Naive B cell (primary cell): ENCODE results near the gene SRCAP. TPM values are rescaled to one million over a fixed set of nuclear protein-coding genes. Genes with fewer than 3 reads are reported as not detected.

Source experiments
- ATAC-seq, 2 donors: fragments of 150-1000 bp; cut with Tn5 transposase; 2 replicates each; pipeline ENCODE4 v1.10.0; 2021; ENCODE audit warnings: low read depth in 2 of 2, mild to moderate bottlenecking in 2 of 2, moderate library complexity in 2 of 2
- DNase-seq: peaks from one replicate; pipeline ENCODE4 v3.0.0; 2022
- H3K27ac Mint-ChIP-seq, 6 donors: one replicate each; pipeline ENCODE4 v1.8.0; 2020 to 2022; ENCODE audit warnings: mild to moderate bottlenecking in 6 of 6, mixed read lengths in 6 of 6, moderate library complexity in 5 of 6, inconsistent platforms in 2 of 6
- H3K27me3 Mint-ChIP-seq, 3 donors: one replicate each; pipeline ENCODE4 v1.8.0; 2021 to 2022; ENCODE audit warnings: mixed read lengths in 3 of 3, mild to moderate bottlenecking in 1 of 3
- H3K36me3 Mint-ChIP-seq, 2 donors: one replicate each; pipeline ENCODE4 v1.8.0; 2020 to 2022; ENCODE audit warnings: mixed read lengths in 2 of 2, inconsistent platforms in 1 of 2, mild to moderate bottlenecking in 1 of 2
- H3K4me1 Mint-ChIP-seq, 3 donors: one replicate each; pipeline ENCODE4 v1.8.0; 2020 to 2022; ENCODE audit warnings: mixed read lengths in 3 of 3, inconsistent platforms in 1 of 3, mild to moderate bottlenecking in 1 of 3, moderate library complexity in 1 of 3
- H3K4me3 Mint-ChIP-seq, 8 donors: one replicate each; pipeline ENCODE4 v1.8.0; 2020 to 2022; ENCODE audit warnings: mild to moderate bottlenecking in 8 of 8, mixed read lengths in 8 of 8, moderate library complexity in 8 of 8, inconsistent platforms in 2 of 8
- H3K9me3 Mint-ChIP-seq, 7 donors: one replicate each; pipeline ENCODE4 v1.8.0; 2020 to 2022; ENCODE audit warnings: mixed read lengths in 7 of 7, mild to moderate bottlenecking in 5 of 7, inconsistent platforms in 2 of 7, moderate library complexity in 1 of 7
- polyA plus RNA-seq, 6 donors: library from polyadenylated mRNA; unstranded; fragments of 300-500 nt; fragmentation: Illumina TruSeq; gene quantifications; one replicate each; pipeline ENCODE4 v1.2.3, GENCODE V29; 2021; ENCODE audit warnings: low read depth in 6 of 6

SRCAP gene
- polyA plus RNA-seq: 10 to 100 TPM in 5 of 6 donors, not detected in 1; 11.9 to 41.5 (median 14.8) TPM

DNA sequence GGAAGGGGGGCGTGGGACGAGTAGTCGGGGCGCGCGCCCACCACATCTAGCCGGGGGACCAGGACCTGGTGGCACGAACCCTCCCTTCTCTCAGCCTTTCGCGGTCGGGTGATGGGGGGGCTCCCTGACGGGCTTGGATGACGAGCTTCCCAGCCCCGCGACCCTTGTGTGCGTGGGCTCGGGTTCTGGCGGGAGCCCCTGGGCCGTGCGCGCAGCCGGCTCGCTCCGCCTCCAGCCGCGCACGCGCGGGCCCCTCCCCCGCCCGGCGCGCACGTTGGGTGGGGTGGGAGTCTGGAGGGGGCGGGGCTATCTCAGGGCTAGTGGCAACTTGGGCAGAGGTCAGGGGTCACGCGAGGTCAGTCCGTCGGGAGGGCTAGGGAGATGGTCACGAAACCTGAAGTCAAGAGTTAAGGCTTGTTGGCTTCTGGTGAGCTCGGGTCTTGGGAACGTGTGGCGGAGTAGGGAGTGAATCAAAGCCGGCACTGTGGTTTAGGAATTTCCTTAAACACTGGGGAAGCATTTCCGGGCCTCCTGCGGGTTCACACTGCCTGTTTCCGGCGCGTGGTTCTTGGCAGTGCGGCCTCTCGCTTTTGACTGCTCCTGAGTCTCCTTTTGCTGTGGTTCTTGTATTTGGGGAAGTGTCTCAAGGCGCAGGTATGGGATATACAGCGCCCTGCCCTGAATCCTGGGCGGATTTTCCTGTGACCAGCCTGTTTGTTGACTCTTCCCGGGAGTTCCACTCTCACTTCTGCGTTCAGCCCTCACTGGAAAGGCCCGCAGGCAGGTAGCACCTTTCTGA lies at the start of gene SRCAP:
SRCAP (plus strand) TSS at position 356 of the 799 bp plus-strand sequence. CDS start 1,654 bp downstream, outside the sequence.
- Mint-ChIP-seq H3K36me3 (no peaks in the 10 kb centered on the region), H3K27me3 (no peaks in the 10 kb centered on the region), H3K4me3 (peak within 1 kb of the TSS; percentile 92 to 99 (median 98)), H3K9me3 (no peaks in the 10 kb centered on the region), H3K4me1 (peaks cover 24 to 29% (median 25%) of the 10 kb centered on the region in 3 donors), H3K27ac (peak within 1 kb of the TSS; percentile 99 to 100 (median 100))
- peak; percentile 68 for DNase-seq
- peak; percentile 11 to 15 for ATAC-seq

DNA sequence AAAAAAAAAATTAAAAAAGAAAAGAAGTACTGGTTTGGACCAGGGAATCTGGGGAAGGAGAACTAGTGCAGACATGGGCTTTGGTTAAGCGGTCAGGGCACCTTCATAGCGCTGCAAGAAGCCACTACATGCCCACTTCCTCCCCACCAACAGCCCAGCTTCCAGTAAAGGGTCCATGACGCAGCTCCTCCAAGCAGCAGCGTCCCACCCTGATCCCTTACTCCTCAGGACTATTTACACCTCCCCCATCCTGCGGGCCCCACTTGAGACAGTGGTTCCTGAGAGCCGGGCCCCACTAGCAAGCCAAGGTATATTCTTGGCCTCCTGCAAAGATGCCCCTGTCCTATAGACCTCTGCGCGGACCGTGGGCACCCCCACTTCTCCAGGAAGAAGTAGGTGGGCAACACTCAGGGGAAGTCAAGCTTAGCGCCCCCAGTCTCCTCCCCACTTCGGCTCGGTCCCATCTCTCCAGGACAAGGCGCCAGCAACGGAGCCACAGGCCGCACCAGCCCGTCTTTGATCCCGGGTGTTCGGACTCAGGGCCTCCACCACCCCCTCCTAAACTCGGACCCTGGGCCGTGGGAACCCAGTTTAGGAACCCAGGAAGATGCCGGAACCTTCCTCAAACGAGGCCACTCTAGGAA lies 49.1 kb upstream of the SRCAP start:
- Mint-ChIP-seq H3K4me3 (peak overlapping the region; percentile 92 to 100 (median 97)), H3K27me3 (no peaks in the 10 kb centered on the region), H3K9me3 (no peaks in the 10 kb centered on the region), H3K27ac (peak overlapping the region; percentile 95 to 99 (median 99)), H3K4me1 (peaks cover 20 to 31% (median 27%) of the 10 kb centered on the region in 3 donors), H3K36me3 (peaks cover 0 to 10% of the 10 kb centered on the region in 2 donors)
- DNase-seq (no peak), ATAC-seq (peak; percentile 1 to 3)

DNA sequence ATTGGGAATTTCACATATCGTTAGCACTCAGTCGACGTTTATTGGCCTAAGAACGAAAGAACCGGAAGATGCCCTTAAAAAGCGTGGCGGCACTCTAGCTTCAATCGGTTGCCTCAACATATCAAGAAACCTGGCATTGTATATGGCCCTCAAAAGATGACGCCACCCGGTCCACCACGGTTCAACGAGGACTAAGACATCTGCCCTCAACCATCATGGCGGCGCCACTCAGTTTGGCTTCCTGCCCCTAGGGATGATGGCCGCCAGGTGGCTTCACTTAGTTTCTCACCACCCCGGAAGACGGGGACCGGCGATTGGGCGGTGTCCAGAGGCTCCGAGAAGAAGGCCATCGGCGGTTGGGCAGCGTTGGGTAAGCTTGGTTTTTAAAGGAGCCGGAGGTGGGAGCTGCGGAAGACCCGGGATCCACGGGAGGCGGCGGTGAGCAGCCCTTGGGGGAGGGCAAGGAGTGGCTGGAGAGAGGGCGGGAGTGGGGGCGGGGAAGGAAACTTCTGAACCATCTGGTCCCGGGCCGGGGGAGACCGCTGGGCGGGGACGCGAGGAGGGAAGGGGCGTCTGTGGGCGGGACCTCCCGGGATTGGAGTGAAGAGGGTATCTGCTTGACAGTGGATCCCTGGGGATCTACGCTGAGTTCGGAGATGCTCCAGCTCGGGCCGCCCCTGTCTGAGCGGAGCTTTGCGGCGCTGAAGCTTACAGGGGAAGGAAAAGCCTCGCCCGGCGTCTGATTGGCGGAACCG lies 48.4 kb upstream of the SRCAP start, which contains the start of gene PRR14:
PRR14 (plus strand) TSS at position 592 of the 755 bp plus-strand sequence. CDS start 686 bp downstream, outside the sequence.
- DNase-seq: peak; percentile 97
- peaks cover 22 to 32% (median 31%) of the 10 kb centered on the region in 3 donors for H3K4me1 Mint-ChIP-seq
- no peaks in the 10 kb centered on the region for H3K27me3 Mint-ChIP-seq
- ATAC-seq: peak; percentile 82 to 83
- peak within 1 kb of the TSS; percentile 92 to 100 (median 97) for H3K4me3 Mint-ChIP-seq
- peak within 1 kb of the TSS; percentile 95 to 99 (median 99) for H3K27ac Mint-ChIP-seq
- H3K9me3 Mint-ChIP-seq: no peaks in the 10 kb centered on the region
- peaks cover 0 to 15% of the 10 kb centered on the region in 2 donors for H3K36me3 Mint-ChIP-seq

DNA sequence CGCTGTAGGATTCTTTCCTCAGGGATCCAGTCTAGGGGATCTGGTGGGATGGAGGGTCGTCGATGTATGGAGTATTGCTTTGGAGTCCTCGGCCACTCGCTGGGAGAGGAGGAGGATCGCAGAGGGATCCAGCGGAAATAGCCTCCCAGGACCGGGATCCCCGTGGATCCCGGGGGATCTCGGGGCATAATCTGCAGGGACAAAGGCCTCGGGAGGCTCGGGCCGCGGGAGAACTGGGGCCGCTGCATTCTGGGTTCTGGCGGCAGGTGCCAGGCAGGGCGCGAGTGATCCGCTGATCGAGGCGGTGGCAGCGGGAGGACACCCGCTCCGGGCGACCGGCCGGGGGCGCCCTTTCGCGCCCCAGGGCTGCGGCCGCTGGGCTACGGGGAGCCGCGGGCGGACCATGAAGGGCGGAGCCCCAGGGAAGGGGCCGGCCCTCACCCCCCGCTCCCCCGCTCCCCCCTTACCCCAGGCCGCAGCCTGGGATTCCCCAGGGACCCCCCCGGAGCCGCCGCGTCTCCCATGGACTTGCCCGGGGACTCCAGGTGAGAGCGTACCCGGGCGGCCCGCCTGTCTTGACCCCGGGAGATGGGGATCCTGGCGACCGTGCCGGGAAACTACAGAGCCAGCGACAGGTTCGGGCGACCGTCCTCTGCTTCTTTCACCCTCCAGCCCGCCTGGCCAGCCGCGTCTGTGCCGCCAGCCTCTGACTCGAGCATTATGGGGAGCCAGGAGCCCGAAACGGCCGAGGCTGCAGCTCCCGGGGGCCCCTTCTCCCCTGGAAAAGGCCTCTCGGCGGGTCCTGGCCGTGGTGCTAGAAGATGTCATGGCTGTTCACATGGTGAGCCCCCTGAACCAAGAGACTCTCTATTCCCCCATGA lies 47.6 kb upstream of the SRCAP start:
- peak overlapping the region; percentile 95 to 99 (median 99) for H3K27ac Mint-ChIP-seq
- no peaks in the 10 kb centered on the region for H3K9me3 Mint-ChIP-seq
- H3K4me1 Mint-ChIP-seq: peaks cover 25 to 39% (median 31%) of the 10 kb centered on the region in 3 donors
- ATAC-seq (peak; percentile 62 to 67), DNase-seq (peak; percentile 69)
- peaks cover 0 to 15% of the 10 kb centered on the region in 2 donors for H3K36me3 Mint-ChIP-seq
- H3K4me3 Mint-ChIP-seq: peak overlapping the region; percentile 92 to 100 (median 97)
- H3K27me3 Mint-ChIP-seq: no peaks in the 10 kb centered on the region

DNA sequence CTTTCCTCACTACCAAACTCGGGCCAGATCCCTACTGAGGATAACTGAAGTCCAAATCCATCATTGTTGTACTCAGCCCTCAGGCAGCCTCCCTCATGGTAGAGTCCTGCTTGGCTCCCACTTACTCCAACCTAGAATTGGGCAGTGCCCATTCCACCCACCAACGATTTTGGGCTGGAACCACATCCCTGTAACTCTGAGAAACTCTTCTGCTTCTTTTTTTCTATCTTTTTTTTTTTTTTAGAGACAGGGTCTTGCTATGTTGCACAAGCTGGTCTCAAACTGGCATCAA lies 47.0 kb upstream of the SRCAP start:
- Mint-ChIP-seq H3K9me3 (no peaks in the 10 kb centered on the region), H3K4me3 (peak overlapping the region; percentile 77 to 100 (median 94)), H3K36me3 (peaks cover 0 to 15% of the 10 kb centered on the region in 2 donors), H3K27me3 (no peaks in the 10 kb centered on the region), H3K4me1 (peaks cover 26 to 45% (median 32%) of the 10 kb centered on the region in 3 donors), H3K27ac (peak overlapping the region; percentile 64 to 95 (median 86))
- DNase-seq (no peak), ATAC-seq (no peak)

DNA sequence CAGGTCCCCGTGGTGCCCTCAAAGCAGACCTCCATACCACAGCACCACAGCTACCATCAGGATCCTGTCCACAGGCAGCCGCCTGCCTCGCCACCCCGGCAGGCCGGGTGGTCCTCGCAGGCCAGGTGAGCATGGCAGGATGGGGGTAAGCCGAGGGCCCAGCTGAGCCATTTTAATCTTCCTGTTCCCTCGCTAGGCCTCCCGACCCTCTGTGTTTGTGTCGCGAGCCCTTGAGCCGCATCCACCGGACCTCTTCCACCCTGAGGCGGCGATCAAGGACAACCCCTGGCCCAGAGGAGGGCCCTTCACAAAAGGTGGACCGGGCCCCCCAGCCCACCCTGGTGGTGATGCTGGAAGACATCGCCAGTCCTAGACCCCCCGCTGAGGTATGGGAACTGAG lies 46.3 kb upstream of the SRCAP start:
- DNase-seq (no peak), ATAC-seq (no peak)
- Mint-ChIP-seq H3K27me3 (no peaks in the 10 kb centered on the region), H3K27ac (peak overlapping the region in 3 of 6 donors; percentile 80 to 95 (median 84)), H3K4me3 (peak overlapping the region; percentile 55 to 100 (median 88)), H3K4me1 (peaks cover 30 to 51% (median 37%) of the 10 kb centered on the region in 3 donors), H3K9me3 (no peaks in the 10 kb centered on the region), H3K36me3 (peaks cover 0 to 15% of the 10 kb centered on the region in 2 donors)

DNA sequence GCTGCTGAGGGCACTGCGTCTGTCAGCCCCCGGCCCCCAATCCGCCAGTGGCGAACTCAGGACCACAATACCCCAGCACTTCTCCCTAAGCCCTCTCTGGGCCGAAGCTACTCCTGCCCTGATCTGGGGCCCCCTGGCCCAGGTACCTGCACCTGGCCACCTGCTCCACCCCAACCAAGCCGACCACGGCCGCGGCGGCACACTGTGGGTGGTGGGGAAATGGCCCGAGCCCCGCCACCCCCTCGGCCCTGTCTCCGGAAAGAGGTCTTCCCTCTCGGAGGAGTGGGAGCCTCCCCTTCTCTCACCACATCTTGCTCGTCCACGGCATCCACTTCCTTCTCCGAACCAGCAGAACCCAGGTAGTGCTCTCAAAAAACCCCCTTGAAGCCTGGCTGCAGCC lies 44.1 kb upstream of the SRCAP start:
- no peak for ATAC-seq
- DNase-seq: no peak
- H3K27ac Mint-ChIP-seq: no peak overlapping the region
- no peaks in the 10 kb centered on the region for H3K9me3 Mint-ChIP-seq
- no peaks in the 10 kb centered on the region for H3K27me3 Mint-ChIP-seq
- H3K4me3 Mint-ChIP-seq: peak overlapping the region in 2 of 8 donors; percentile 59 to 74
- H3K4me1 Mint-ChIP-seq: peaks cover 33 to 44% (median 36%) of the 10 kb centered on the region in 3 donors
- H3K36me3 Mint-ChIP-seq: peaks cover 0 to 22% of the 10 kb centered on the region in 2 donors

DNA sequence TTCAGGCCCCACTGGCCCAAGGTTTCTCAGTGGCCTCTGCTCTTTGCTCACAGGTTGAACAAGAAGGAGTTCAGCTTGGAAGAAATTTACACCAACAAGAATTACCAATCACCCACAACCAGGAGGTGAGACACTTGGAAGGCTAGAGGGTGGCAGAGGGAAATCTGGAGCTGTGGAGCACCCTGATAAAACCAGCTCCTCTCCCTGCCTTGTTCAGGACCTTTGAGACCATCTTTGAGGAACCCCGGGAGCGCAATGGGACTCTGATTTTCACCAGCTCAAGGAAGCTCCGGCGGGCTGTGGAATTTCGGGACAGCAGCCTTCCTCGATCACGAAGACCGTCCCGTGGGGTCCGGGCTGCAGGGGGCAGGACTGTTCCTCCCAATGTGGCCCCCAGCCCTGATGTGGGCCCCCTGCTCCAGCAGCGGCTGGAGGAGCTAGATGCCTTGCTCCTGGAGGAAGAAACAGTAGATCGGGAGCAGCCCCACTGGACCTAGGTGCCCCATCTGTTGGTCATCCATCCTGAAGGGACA lies 43.1 kb upstream of the SRCAP start:
- Mint-ChIP-seq H3K4me3 (peak overlapping the region in 3 of 8 donors; percentile 23 to 90 (median 39)), H3K36me3 (peaks cover 4 to 20% of the 10 kb centered on the region in 2 donors), H3K27ac (peak overlapping the region in 2 of 6 donors; percentile 15 to 22), H3K4me1 (peaks cover 31 to 44% (median 32%) of the 10 kb centered on the region in 3 donors), H3K9me3 (no peaks in the 10 kb centered on the region), H3K27me3 (no peaks in the 10 kb centered on the region)
- DNase-seq (no peak), ATAC-seq (no peak)

DNA sequence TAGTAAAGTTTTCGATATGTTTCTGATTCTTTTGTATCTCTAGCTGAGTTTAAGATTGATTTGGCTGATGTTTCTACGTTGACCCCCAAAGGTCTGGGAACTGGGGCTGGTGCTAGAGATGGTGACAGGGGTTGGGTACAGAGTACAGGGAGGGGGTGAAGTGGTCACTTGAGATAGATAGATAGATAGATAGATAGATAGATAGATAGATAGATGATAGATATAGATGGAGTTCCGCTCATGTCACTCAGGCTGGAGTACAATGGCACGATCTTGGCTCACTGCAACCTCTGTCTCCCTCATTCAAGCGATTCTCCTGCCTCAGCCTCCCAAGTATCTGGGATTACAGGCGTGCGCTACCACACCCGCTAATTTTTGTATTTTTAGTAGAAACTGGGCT lies 42.6 kb upstream of the SRCAP start:
- H3K9me3 Mint-ChIP-seq: no peaks in the 10 kb centered on the region
- no peaks in the 10 kb centered on the region for H3K27me3 Mint-ChIP-seq
- ATAC-seq (no peak), DNase-seq (no peak)
- H3K36me3 Mint-ChIP-seq: peaks cover 5 to 25% of the 10 kb centered on the region in 2 donors
- H3K4me1 Mint-ChIP-seq: peaks cover 33 to 49% (median 36%) of the 10 kb centered on the region in 3 donors
- H3K4me3 Mint-ChIP-seq: peak overlapping the region in 5 of 8 donors; percentile 23 to 90 (median 66)
- H3K27ac Mint-ChIP-seq: peak overlapping the region in 4 of 6 donors; percentile 22 to 99 (median 54)

DNA sequence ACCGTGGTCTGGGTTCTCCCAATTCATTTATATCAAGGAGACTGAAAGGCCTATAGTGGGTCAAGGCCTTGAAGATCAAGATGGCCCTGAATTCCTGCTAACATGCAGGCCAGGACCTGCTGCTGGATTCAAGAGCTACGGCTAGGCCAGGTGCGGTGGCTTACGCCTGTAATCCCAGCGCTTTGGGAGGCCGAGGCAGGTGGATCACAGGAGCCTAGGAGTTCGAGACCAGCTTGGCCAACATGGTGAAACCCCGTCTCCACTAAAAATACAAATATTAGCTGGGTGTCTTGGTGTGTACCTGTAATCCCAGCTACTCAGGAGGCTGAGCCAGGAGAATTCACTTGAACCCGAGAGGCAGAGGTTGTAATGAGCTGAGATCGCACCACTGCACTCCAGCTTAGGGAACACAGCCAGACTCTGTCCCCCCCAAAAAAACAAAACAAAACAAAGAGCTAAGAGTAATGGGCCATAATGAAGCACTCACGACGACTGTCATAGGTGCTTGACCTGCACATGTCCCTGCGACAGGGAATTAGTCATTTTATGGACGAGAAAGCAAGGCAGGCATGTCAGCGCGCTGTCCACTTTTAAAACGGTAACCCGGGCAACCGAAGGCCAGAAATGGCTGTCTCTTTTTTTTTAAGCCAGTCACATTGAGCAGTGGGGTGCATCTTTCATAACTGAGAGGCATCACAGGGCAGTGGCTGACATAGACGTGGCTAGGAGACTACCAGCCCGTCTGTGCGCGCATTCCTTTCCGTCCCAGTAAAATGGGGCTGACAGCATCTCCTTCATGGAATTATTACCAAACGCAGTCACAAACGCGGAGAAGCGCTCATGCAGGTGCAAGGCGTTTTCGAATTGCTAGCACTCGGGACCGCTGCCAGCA lies 41.8 kb upstream of the SRCAP start:
- peaks cover 33 to 54% (median 35%) of the 10 kb centered on the region in 3 donors for H3K4me1 Mint-ChIP-seq
- no peaks in the 10 kb centered on the region for H3K27me3 Mint-ChIP-seq
- H3K4me3 Mint-ChIP-seq: peak overlapping the region; percentile 84 to 100 (median 91)
- no peaks in the 10 kb centered on the region for H3K9me3 Mint-ChIP-seq
- H3K36me3 Mint-ChIP-seq: peaks cover 5 to 26% of the 10 kb centered on the region in 2 donors
- no peak for ATAC-seq
- no peak for DNase-seq
- peak overlapping the region; percentile 79 to 99 (median 94) for H3K27ac Mint-ChIP-seq
